A549 (cell line): ENCODE results near the gene CTDP1. TPM values are rescaled to one million over a fixed set of nuclear protein-coding genes. Genes with fewer than 3 reads are reported as not detected.

Experiments
- ATAC-seq, 2 experiments: fragments of 200-7000 bp in 1 of 2; fragments of >200 bp in 1 of 2; cut with Nextera tagmentation in 1 of 2; cut with Tn5 transposase in 1 of 2; 3 replicates each; pipeline versions ENCODE4 v1.8.0 to v1.9.1; 2018 to 2020; ENCODE audit warnings: mild to moderate bottlenecking in 1 of 2, moderate library complexity in 1 of 2
- CTCF ChIA-PET: fragments of 300-600 bp; sonication (Branson Sonifier 250); formaldehyde crosslinking; extraction: SDS; loops from one replicate; lab custom pipeline; 2021; ENCODE audit warnings: antibody characterized with exemption, inconsistent platforms; lab: Yijun Ruan, JAX
- POLR2A ChIA-PET: fragments of 350-600 bp; formaldehyde crosslinking; extraction: SDS; loops from one replicate; lab custom pipeline; 2021; ENCODE audit warnings: antibody characterized with exemption, inconsistent platforms; lab: Yijun Ruan, JAX
- DNase-seq, 2 experiments: peaks; one replicate each; pipeline versions ENCODE4 v3.0.0 to v3.0.0-alpha.2; 2011 to 2016; ENCODE audit warnings: low read depth in 1 of 2, low spot score in 1 of 2
- FAIRE-seq: peaks from 2 replicates; lab custom pipeline; 2011; peaks lifted over from hg19 to GRCh38; lab: Jason Lieb, UNC
- H3K27ac ChIP-seq, 2 experiments: fragments of >200 bp; sonication (Bioruptor Twin); formaldehyde crosslinking; 3 replicates each; pipeline ENCODE4 v1.5.1; 2016 to 2017
- H3K4me1 ChIP-seq: fragments of >200 bp; sonication (Bioruptor Twin); formaldehyde crosslinking; 3 replicates; pipeline ENCODE4 v1.6.1; 2016
- H3K4me2 ChIP-seq: fragments of >200 bp; sonication (Bioruptor Twin); formaldehyde crosslinking; 3 replicates; pipeline ENCODE4 v1.6.1; 2016
- H3K4me3 ChIP-seq: fragments of >200 bp; sonication (Bioruptor Twin); formaldehyde crosslinking; 3 replicates; pipeline ENCODE4 v1.5.1; 2016
- H3K9me3 ChIP-seq: fragments of >200 bp; sonication (Bioruptor Twin); formaldehyde crosslinking; 3 replicates; pipeline ENCODE4 v1.6.1; 2016
- BCL3 ChIP-seq: fragments of >200 bp; sonication (Bioruptor Twin); formaldehyde crosslinking; IDR thresholded peaks from 3 replicates; pipeline ENCODE4 v1.6.1; 2016
- BHLHE40 ChIP-seq: IDR thresholded peaks from 2 replicates; pipeline ENCODE4 v1.6.1; 2012; ENCODE audit warnings: low read depth, low read length, inconsistent platforms
- CBX2 ChIP-seq: fragments of 200-600 bp; sonication (generic); IDR thresholded peaks from 2 replicates; pipeline ENCODE4 v1.6.1; 2016; ENCODE audit warnings: low read depth, mild to moderate bottlenecking, borderline replicate concordance
- ELK1 ChIP-seq: fragments of 150-350 bp; IDR thresholded peaks from 2 replicates; pipeline ENCODE4 v1.6.1; 2014; ENCODE audit warnings: low read depth, mild to moderate bottlenecking, low read length
- ESRRA ChIP-seq: fragments of 150-350 bp; IDR thresholded peaks from 2 replicates; pipeline ENCODE4 v1.6.1; 2014; ENCODE audit warnings: mild to moderate bottlenecking, low read length, borderline replicate concordance
- HDAC2 ChIP-seq: fragments of 200-600 bp; sonication (generic); IDR thresholded peaks from 2 replicates; pipeline ENCODE4 v1.6.1; 2016
- HES2 ChIP-seq: fragments of >200 bp; sonication (Bioruptor Twin); formaldehyde crosslinking; IDR thresholded peaks from 2 replicates; pipeline ENCODE4 v1.6.1; 2016
- HEYL ChIP-seq: fragments of 250-450 bp; sonication (Bioruptor Pico); IDR thresholded peaks from 2 replicates; pipeline ENCODE4 v1.8.0; 2021; ENCODE audit warnings: mild to moderate bottlenecking, moderate library complexity
- HOXB5 ChIP-seq: fragments of 250-450 bp; sonication (Bioruptor Pico); IDR thresholded peaks from 2 replicates; pipeline ENCODE4 v1.5.0; 2020; ENCODE audit warnings: mild to moderate bottlenecking, moderate library complexity
- JUN ChIP-seq, 2 experiments: fragments of >200 bp; sonication (Bioruptor Twin); formaldehyde crosslinking; IDR thresholded peaks; 2 replicates in 1 of 2; 3 replicates in 1 of 2; pipeline ENCODE4 v1.6.1; 2016 to 2017
- JUNB ChIP-seq: fragments of >200 bp; sonication (Bioruptor Twin); formaldehyde crosslinking; IDR thresholded peaks from 2 replicates; pipeline ENCODE4 v1.6.1; 2016
- MAFK ChIP-seq: fragments of 450-650 bp; IDR thresholded peaks from 2 replicates; pipeline ENCODE4 v1.6.1; 2014; ENCODE audit not compliant: partially characterized antibody
- MAX ChIP-seq: IDR thresholded peaks from 2 replicates; pipeline ENCODE4 v1.6.1; 2012
- MAZ ChIP-seq: fragments of 150-350 bp; IDR thresholded peaks from 2 replicates; pipeline ENCODE4 v1.6.1; 2014; ENCODE audit warnings: antibody characterized with exemption, low read depth, low read length, borderline replicate concordance
- NPAS2 ChIP-seq: fragments of 250-450 bp; sonication (Bioruptor Pico); IDR thresholded peaks from 2 replicates; pipeline ENCODE4 v1.8.0; 2022; ENCODE audit warnings: mild to moderate bottlenecking, moderate library complexity, borderline replicate concordance
- NR3C1 ChIP-seq: fragments of >200 bp; sonication (Bioruptor Twin); formaldehyde crosslinking; IDR thresholded peaks from 3 replicates; pipeline ENCODE4 v1.6.1; 2017
- PHF8 ChIP-seq: fragments of 200-600 bp; sonication (generic); IDR thresholded peaks from 2 replicates; pipeline ENCODE4 v1.6.1; 2016; ENCODE audit warnings: low read depth, mild to moderate bottlenecking, antibody characterized with exemption, moderate library complexity, borderline replicate concordance
- RARB ChIP-seq: fragments of 250-450 bp; sonication (Bioruptor Pico); IDR thresholded peaks from 2 replicates; pipeline ENCODE4 v1.8.0; 2021; ENCODE audit warnings: mild to moderate bottlenecking, moderate library complexity
- RFX5 ChIP-seq: fragments of 450-650 bp; IDR thresholded peaks from 2 replicates; pipeline ENCODE4 v1.7.1; 2014; ENCODE audit warnings: antibody characterized with exemption, mild to moderate bottlenecking, moderate library complexity
- RNF2 ChIP-seq: fragments of 200-600 bp; sonication (generic); IDR thresholded peaks from 2 replicates; pipeline ENCODE4 v1.6.1; 2016; ENCODE audit warnings: low read depth, mild to moderate bottlenecking, antibody characterized with exemption, moderate library complexity, borderline replicate concordance
- SREBF2 ChIP-seq: fragments of 450-650 bp; IDR thresholded peaks from 2 replicates; pipeline ENCODE4 v1.6.1; 2014; ENCODE audit warnings: mild to moderate bottlenecking, moderate library complexity
- TP53 ChIP-seq: fragments of 250-450 bp; sonication (Bioruptor Pico); IDR thresholded peaks from 2 replicates; pipeline ENCODE4 v1.5.0; 2021; ENCODE audit warnings: mild to moderate bottlenecking, moderate library complexity
- ZC3H11A ChIP-seq: fragments of 450-650 bp; IDR thresholded peaks from 2 replicates; pipeline ENCODE4 v1.6.1; 2014; ENCODE audit warnings: antibody characterized with exemption, mild to moderate bottlenecking
- WGBS: methylation state at CpG from one replicate; pipeline ENCODE4 v1.1.6; 2017; ENCODE audit errors: missing lambda C conversion rate; 5-methylcytosine and 5-hydroxymethylcytosine counted together
- polyA plus RNA-seq, 4 experiments: library from polyadenylated mRNA; depleted of rRNA in 3 of 4; stranded (reverse); fragments of >200 nt; fragmentation: RNase III in 1 of 4; extraction: RNeasy Plus Mini Kit Qiagen cat#74134 plus additional on column Dnase treatment in 1 of 4; gene quantifications; 2 replicates in 3 of 4; 3 replicates in 1 of 4; pipeline ENCODE4 v1.2.3, GENCODE V29; 2011 to 2017

CTDP1 gene
- polyA plus RNA-seq, 2 of the 4 experiments (the other 2 are of a cell fraction), result 6.8 to 12.1 TPM

GRCh38 chr18:79787865-79788733 is 108.5 kb downstream of the CTDP1 start:
- H3K9me3 ChIP-seq, result no peaks in the 10 kb centered on the region
- ChIA-PET CTCF (no interaction called here), POLR2A (no interaction called here)
- no peak overlapping the region for H3K4me2 ChIP-seq
- no peak for TF ChIP-seq CBX2
- no peak for TF ChIP-seq JUN (IDR thresholded peaks at IDR 0.05)
- TF ChIP-seq MAZ, result no peak
- TF ChIP-seq BHLHE40, result no peak
- TF ChIP-seq PHF8, result no peak
- no peak for TF ChIP-seq SREBF2
- TF ChIP-seq NPAS2 (CRISPR knock-in tag), result no peak
- no peak for TF ChIP-seq ESRRA
- no peak for TF ChIP-seq RARB (CRISPR knock-in tag)
- TF ChIP-seq HES2, result no peak
- TF ChIP-seq HDAC2, result no peak
- no peak for ATAC-seq
- no peak overlapping the region for H3K4me3 ChIP-seq
- peaks cover 7% of the 10 kb centered on the region; the same call in 1 of the 3 replicates for H3K4me1 ChIP-seq
- 80% methylated on average over 51 of the region's 106 CpGs for WGBS
- no peak for FAIRE-seq
- no peak overlapping the region for H3K27ac ChIP-seq
- DNase-seq, result no peak

- TF ChIP-seq RNF2, result no peak
- DNase-seq, result no peak
- FAIRE-seq, result no peak
- no peak overlapping the region for H3K4me3 ChIP-seq
- no peak for ATAC-seq
- ChIA-PET CTCF (no interaction called here), POLR2A (no interaction called here)
- H3K4me2 ChIP-seq, result no peak overlapping the region
- H3K4me1 ChIP-seq, result peaks cover 7% of the 10 kb centered on the region; the same call in 1 of the 3 replicates
- H3K27ac ChIP-seq, result no peak overlapping the region
- no peaks in the 10 kb centered on the region for H3K9me3 ChIP-seq
- 82% methylated on average over 8 of the region's 27 CpGs for WGBS
Measured at GRCh38 chr18:79788734-79789085, 109.1 kb downstream of the CTDP1 start.

- ChIA-PET CTCF (no interaction called here), POLR2A (no interaction called here)
- FAIRE-seq, result no peak
- no peak for DNase-seq
- no peak overlapping the region for H3K4me2 ChIP-seq
- no peak overlapping the region for H3K27ac ChIP-seq
- no peak for ATAC-seq
- no peak overlapping the region for H3K4me3 ChIP-seq
- H3K9me3 ChIP-seq, result no peaks in the 10 kb centered on the region
- H3K4me1 ChIP-seq, result peaks cover 7% of the 10 kb centered on the region; the same call in 1 of the 3 replicates
- WGBS, result 78% methylated on average over 44 of the region's 54 CpGs
- TF ChIP-seq MAZ (no peak), JUNB (no peak), HEYL (CRISPR knock-in tag) (no peak), MAFK (no peak), RNF2 (no peak), MAX (no peak), NPAS2 (CRISPR knock-in tag) (no peak), ESRRA (no peak), TP53 (CRISPR knock-in tag) (no peak), BHLHE40 (no peak), HDAC2 (no peak), BCL3 (no peak), ELK1 (no peak), RFX5 (no peak), NR3C1 (no peak), HOXB5 (CRISPR knock-in tag) (no peak), ZC3H11A (no peak)
Measured at GRCh38 chr18:79789091-79789891, 109.7 kb downstream of the CTDP1 start.
